ENCODE measurements around the gene XYLB.

GRCh38 chr3:38361496-38361895 is 14.9 kb downstream of the XYLB start:
- TF ChIP-seq POLR2AphosphoS5 (IDR thresholded peaks at IDR 0.05; ENCODE audit: low read depth, low read length) = no peak
- no peak for TF ChIP-seq POLR2A (IDR thresholded peaks at IDR 0.05; ENCODE audit: low read depth, low read length)
- TF ChIP-seq TAF1 (IDR thresholded peaks at IDR 0.05; ENCODE audit: borderline replicate concordance, low read depth, low read length) = no peak

All from GM12892 (cell line).